Upper lobe of left lung (tissue), 6 donors: ENCODE measurements around the gene SPTLC2. TPM values are rescaled to one million over a fixed set of nuclear protein-coding genes. Genes with fewer than 3 reads are reported as not detected.

Experiments
- ATAC-seq, 2 donors: fragments of 200-7000 bp; cut with Tn5 transposase; one replicate each; pipeline ENCODE4 v1.9.1; 2022; ENCODE audit warnings: mild to moderate bottlenecking in 2 of 2, moderate library complexity in 2 of 2; ENCODE audit not compliant: low FRiP score in 2 of 2
- DNase-seq, 2 donors: peaks; one replicate each; pipeline ENCODE4 v3.0.0-alpha.2; 2019 to 2020
- H3K27ac ChIP-seq, 4 donors: fragments of 200-600 bp; sonication (generic); one replicate each; pipeline ENCODE4 v1.5.1; 2016 to 2019
- H3K27me3 ChIP-seq, 4 donors: fragments of 200-600 bp; sonication (generic); one replicate each; pipeline ENCODE4 v1.5.1; 2017 to 2019
- H3K36me3 ChIP-seq, 4 donors: fragments of 200-600 bp; sonication (generic); one replicate each; pipeline ENCODE4 v1.5.1; 2016 to 2019
- H3K4me1 ChIP-seq, 4 donors: fragments of 200-600 bp; sonication (generic); one replicate each; pipeline ENCODE4 v1.5.1; 2018 to 2019
- H3K4me3 ChIP-seq, 4 donors: fragments of 200-600 bp; sonication (generic); one replicate each; pipeline ENCODE4 v1.5.1; 2017 to 2019; ENCODE audit warnings: mild to moderate bottlenecking in 2 of 4, moderate library complexity in 1 of 4
- H3K9me3 ChIP-seq, 4 donors: fragments of 200-600 bp; sonication (generic); one replicate each; pipeline ENCODE4 v1.5.1; 2018 to 2019
- CTCF ChIP-seq, 6 experiments: fragments of 450-650 bp in 4 of 6; fragments of 200-600 bp in 2 of 6; sonication (generic) in 2 of 6; IDR thresholded peaks; one replicate each; pipeline ENCODE4 v1.5.1; 2016 to 2019; ENCODE audit warnings: antibody characterized with exemption in 6 of 6
- EP300 ChIP-seq, 4 donors: sonication (generic); formaldehyde crosslinking; IDR thresholded peaks; one replicate each; pipeline ENCODE4 v1.5.1; 2017; ENCODE audit warnings: antibody characterized with exemption in 4 of 4, control low read depth in 2 of 4
- POLR2A ChIP-seq, 4 donors: fragments of 450-650 bp; IDR thresholded peaks; one replicate each; pipeline ENCODE4 v1.5.1; 2016 to 2017; ENCODE audit warnings: antibody characterized with exemption in 4 of 4, mild to moderate bottlenecking in 2 of 4
- POLR2AphosphoS5 ChIP-seq, 2 donors: sonication (generic); formaldehyde crosslinking; IDR thresholded peaks; one replicate each; pipeline ENCODE4 v1.5.1; 2017; ENCODE audit warnings: antibody characterized with exemption in 2 of 2
- WGBS, 2 donors: methylation state at CpG; one replicate each; pipeline ENCODE4 v1.1.5; 2017 to 2018; 5-methylcytosine and 5-hydroxymethylcytosine counted together
- total RNA-seq, 6 donors: library from RNA; depleted of rRNA in 4 of 6; stranded (reverse); fragments of >200 nt in 4 of 6; gene quantifications; one replicate each; pipeline versions ENCODE4 v1.1.0 to v1.2.1, GENCODE V29; 2016 to 2021
- donor health status: DM: no; HTN: no; CAD: no; lungs with moderate emphysema.
- donor health status: DM: no; HTN: yes; CAD: no; lungs with severe emphysema.

Gene SPTLC2
- total RNA-seq, 6 donors from 2014 or later = 28.0 to 72.3 (median 37.7) TPM

GRCh38 chr14:77503138-77503537 is 113.3 kb downstream of the SPTLC2 start:
- H3K36me3 ChIP-seq = peaks cover 0 to 22% (median 6%) of the 10 kb centered on the region in 4 donors
- H3K27ac ChIP-seq = no peak overlapping the region
- DNase-seq (no peak), ATAC-seq (no peak)
- 96 to 98% methylated on average over 5 of the region's 5 CpGs for WGBS, 2 donors
- peaks cover 0 to 19% (median 13%) of the 10 kb centered on the region in 4 donors for H3K27me3 ChIP-seq
- no peaks in the 10 kb centered on the region for H3K9me3 ChIP-seq
- H3K4me3 ChIP-seq = no peak overlapping the region
- peaks cover 9 to 16% (median 11%) of the 10 kb centered on the region in 4 donors for H3K4me1 ChIP-seq
- TF ChIP-seq CTCF (IDR thresholded peaks at IDR 0.05) (no peak), EP300 (IDR thresholded peaks at IDR 0.05) (no peak), POLR2AphosphoS5 (IDR thresholded peaks at IDR 0.05) (no peak), POLR2A (IDR thresholded peaks at IDR 0.05) (no peak)

GRCh38 chr14:77502109-77502782 is 114.2 kb downstream of the SPTLC2 start:
- H3K36me3 ChIP-seq = peaks cover 0 to 13% (median 3%) of the 10 kb centered on the region in 4 donors
- H3K27me3 ChIP-seq = peaks cover 0 to 23% (median 17%) of the 10 kb centered on the region in 4 donors
- TF ChIP-seq EP300 (IDR thresholded peaks at IDR 0.05) (no peak), POLR2A (IDR thresholded peaks at IDR 0.05) (no peak), POLR2AphosphoS5 (IDR thresholded peaks at IDR 0.05) (no peak), CTCF (IDR thresholded peaks at IDR 0.05) (no peak)
- H3K4me1 ChIP-seq = peaks cover 12 to 20% (median 15%) of the 10 kb centered on the region in 4 donors
- no peaks in the 10 kb centered on the region for H3K9me3 ChIP-seq
- no peak overlapping the region for H3K4me3 ChIP-seq
- WGBS, 2 donors = 77 to 78% methylated on average over 11 of the region's 11 CpGs
- no peak overlapping the region for H3K27ac ChIP-seq
- ATAC-seq = no peak
- DNase-seq = no peak

GRCh38 chr14:77498984-77499527 is 117.4 kb downstream of the SPTLC2 start:
- ATAC-seq (peak in 1 of 2 donors; percentile 15), DNase-seq (no peak)
- H3K27me3 ChIP-seq = peaks cover 0 to 23% (median 17%) of the 10 kb centered on the region in 4 donors
- H3K4me1 ChIP-seq = peaks cover 12 to 20% (median 15%) of the 10 kb centered on the region in 4 donors
- no peak overlapping the region for H3K27ac ChIP-seq
- 6% methylated on average over 33 of the region's 53 CpGs; no CpG with 5 or more reads in 1 of the 2 donors for WGBS, 2 donors
- H3K36me3 ChIP-seq = no peaks in the 10 kb centered on the region
- H3K4me3 ChIP-seq = peak overlapping the region in 3 of 4 donors; percentile 54 to 63 (median 58)
- TF ChIP-seq POLR2AphosphoS5 (IDR thresholded peaks at IDR 0.05) (no peak), EP300 (IDR thresholded peaks at IDR 0.05) (no peak), POLR2A (IDR thresholded peaks at IDR 0.05) (no peak)
- no peaks in the 10 kb centered on the region for H3K9me3 ChIP-seq

- H3K27me3 ChIP-seq = peaks cover 0 to 23% (median 17%) of the 10 kb centered on the region in 4 donors
- peak; percentile 20 to 90 for DNase-seq
- no peaks in the 10 kb centered on the region for H3K36me3 ChIP-seq
- no peaks in the 10 kb centered on the region for H3K9me3 ChIP-seq
- peak; percentile 31 to 70 for ATAC-seq
- H3K4me3 ChIP-seq = peak within 1 kb of the TSS; percentile 10 to 63 (median 56)
- no peak within 1 kb of the TSS for H3K27ac ChIP-seq
- TF ChIP-seq POLR2AphosphoS5 (IDR thresholded peaks at IDR 0.05) (no peak), CTCF (IDR thresholded peaks at IDR 0.05) (no peak)
- 7 to 13% methylated on average over 12 to 45 of the region's 104 CpGs for WGBS, 2 donors
- peaks cover 12 to 20% (median 15%) of the 10 kb centered on the region in 4 donors for H3K4me1 ChIP-seq
These were observed 118.1 kb downstream of the SPTLC2 start, which contains the start of gene ISM2 for GRCh38 chr14:77498120-77498979. ISM2 (minus strand) TSS chr14:77498816; CDS start chr14:77498793, 23 bp downstream.

- Histone ChIP-seq H3K4me1 (peaks cover 12 to 20% (median 15%) of the 10 kb centered on the region in 4 donors), H3K4me3 (no peak overlapping the region), H3K36me3 (no peaks in the 10 kb centered on the region), H3K27ac (no peak overlapping the region), H3K27me3 (peaks cover 0 to 23% (median 17%) of the 10 kb centered on the region in 4 donors), H3K9me3 (no peaks in the 10 kb centered on the region)
- WGBS, 2 donors = 72 to 82% methylated on average over 7 of the region's 7 CpGs
- TF ChIP-seq CTCF (IDR thresholded peaks at IDR 0.05) (no peak), POLR2A (IDR thresholded peaks at IDR 0.05) (no peak), POLR2AphosphoS5 (IDR thresholded peaks at IDR 0.05) (no peak), EP300 (IDR thresholded peaks at IDR 0.05) (no peak)
- DNase-seq = no peak
- no peak for ATAC-seq
These were observed 121.1 kb downstream of the SPTLC2 start for GRCh38 chr14:77495334-77495733.
